A549 treated with Hydrocortisone at 1 μM for 4 hours (cell line): Measurements from ENCODE around the gene SUSD2. TPM values are rescaled to one million over a fixed set of nuclear protein-coding genes. Genes with fewer than 3 reads are reported as not detected.

ENCODE experiments used
- total RNA-seq: library from RNA; stranded (reverse); fragments of 200-300 nt; extraction: Qiagen RNA extraction; gene quantifications from 5 replicates; pipeline ENCODE4 v1.2.3, GENCODE V29; 2022

The SUSD2 gene
- total RNA-seq = 63.9 to 79.0 TPM (median 75.3 TPM) in 5 replicates

DNA sequence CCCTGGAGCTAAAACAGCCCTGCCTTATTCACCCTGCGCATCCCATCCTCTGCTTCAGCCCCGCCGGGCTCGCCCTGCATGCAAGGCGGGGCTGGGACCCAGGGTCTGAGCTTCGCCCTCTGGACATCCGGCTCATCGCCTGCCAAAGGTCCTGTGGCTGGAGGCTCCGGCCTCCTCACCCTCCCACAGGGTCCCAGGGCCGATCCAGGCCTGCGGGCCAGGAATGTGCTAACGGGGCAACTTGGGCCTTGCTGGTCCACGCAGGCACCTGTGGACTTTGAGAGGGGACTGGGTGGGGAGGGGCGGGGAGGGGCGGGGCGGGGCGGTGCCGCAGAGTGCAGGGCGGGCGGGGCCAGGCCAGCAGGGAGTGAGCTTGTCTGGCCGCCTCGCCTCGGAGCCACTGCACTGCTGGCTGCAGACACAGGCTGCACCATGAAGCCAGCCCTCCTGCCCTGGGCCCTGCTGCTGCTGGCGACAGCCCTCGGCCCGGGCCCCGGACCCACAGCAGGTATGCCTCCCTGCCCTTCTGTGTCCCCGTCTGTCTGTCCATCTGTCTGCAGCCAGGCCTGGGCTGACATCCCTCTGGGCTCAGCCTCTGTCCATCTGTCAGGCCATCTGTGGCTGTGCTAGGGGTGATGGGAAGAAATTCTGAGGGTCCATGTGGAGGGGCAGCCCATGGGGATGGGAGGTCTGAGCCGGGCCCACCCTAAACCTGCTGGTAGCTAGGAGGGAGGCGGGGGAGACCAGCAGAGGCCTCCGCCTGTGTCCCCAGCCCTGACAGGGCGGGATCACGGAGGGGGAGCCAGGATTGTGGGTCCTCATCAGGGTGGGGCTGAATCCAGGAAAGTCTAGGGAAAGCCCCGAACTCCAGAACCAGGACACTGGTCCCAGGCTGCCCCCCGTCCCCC lies at the start of gene SUSD2:
Gene SUSD2, plus strand, starts transcription at position 400 of the 908 bp plus-strand sequence. Its CDS starts 33 bp downstream, at position 433.

Other genes with a start within 250 kb of the SUSD2 start
- 0.22 to 0.36 TPM (median 0.33 TPM) in 5 replicates for gene GSTT2B, start 220.3 kb upstream of the SUSD2 start, total RNA-seq
- gene DDTL, start 214.6 kb upstream of the SUSD2 start, total RNA-seq = 1.6 to 1.9 TPM (median 1.7 TPM) in 5 replicates
- gene DDT, start 207.0 kb upstream of the SUSD2 start, total RNA-seq = 99.3 to 172 TPM (median 158 TPM) in 5 replicates
- gene GSTT2, start 201.4 kb upstream of the SUSD2 start, total RNA-seq = 0.13 to 0.15 TPM in 2 of 5 replicates, not detected in the others
- not detected in 5 replicates for gene GSTT4, start 176.0 kb upstream of the SUSD2 start, total RNA-seq
- 29.0 to 37.3 TPM (median 32.8 TPM) in 5 replicates for gene CABIN1, start 170.2 kb upstream of the SUSD2 start, total RNA-seq
- 3.4 to 4.5 TPM (median 4.0 TPM) in 5 replicates for gene GGT5, start 63.6 kb downstream of the SUSD2 start, total RNA-seq
- gene SPECC1L, start 89.3 kb downstream of the SUSD2 start, total RNA-seq = 13.8 to 19.5 TPM (median 15.7 TPM) in 5 replicates
- 0.47 to 1.2 TPM (median 0.84 TPM) in 5 replicates for gene ADORA2A, start 246.1 kb downstream of the SUSD2 start, total RNA-seq